Thoracic aorta (tissue), 2 donors: ENCODE measurements around the gene BRD3. TPM values are rescaled to one million over a fixed set of nuclear protein-coding genes. Genes with fewer than 3 reads are reported as not detected.

Experiments
- ATAC-seq: fragments of 150-250 bp; one replicate; pipeline ENCODE4 v1.8.0; 2017; ENCODE audit warnings: low read depth; ENCODE audit not compliant: insufficient number of reproducible peaks, low FRiP score
- DNase-seq: peaks from one replicate; pipeline ENCODE4 v3.0.0-alpha.2; 2020; ENCODE audit warnings: low spot score
- H3K27ac ChIP-seq, 2 donors: fragments of 200-600 bp; sonication (generic); 1 replicate in 1 of 2; 2 replicates in 1 of 2; pipeline ENCODE4 v1.5.1; 2016; ENCODE audit warnings: mild to moderate bottlenecking in 2 of 2, moderate library complexity in 2 of 2
- H3K27me3 ChIP-seq: fragments of 200-600 bp; sonication (generic); replicated peaks from 2 replicates; pipeline ENCODE4 v1.6.0; 2016; ENCODE audit warnings: mild to moderate bottlenecking; ENCODE audit not compliant: insufficient read depth
- H3K36me3 ChIP-seq: fragments of 200-600 bp; sonication (generic); one replicate; pipeline ENCODE4 v1.5.1; 2016
- H3K4me1 ChIP-seq, 2 donors: fragments of 200-600 bp; sonication (generic); 1 replicate in 1 of 2; 2 replicates in 1 of 2; pipeline versions ENCODE4 v1.5.1 to v1.6.0; 2016; ENCODE audit warnings: low read depth in 2 of 2, mild to moderate bottlenecking in 1 of 2; ENCODE audit not compliant: control insufficient read depth in 1 of 2
- H3K4me3 ChIP-seq: fragments of 200-600 bp; sonication (generic); 2 replicates; pipeline ENCODE4 v1.5.1; 2016; ENCODE audit warnings: mild to moderate bottlenecking
- H3K9me3 ChIP-seq: fragments of 200-600 bp; sonication (generic); 2 replicates; pipeline ENCODE4 v1.5.1; 2016
- CTCF ChIP-seq: fragments of 200-600 bp; sonication (generic); IDR thresholded peaks from one replicate; pipeline ENCODE4 v1.5.1; 2019; ENCODE audit warnings: antibody characterized with exemption
- total RNA-seq, 2 donors: library from RNA; depleted of rRNA; stranded (reverse); fragments of >200 nt; gene quantifications; one replicate each; pipeline versions ENCODE4 v1.1.0 to v1.2.3, GENCODE V29; 2016

The BRD3 gene
- total RNA-seq, 2 donors from 2014 or later, result 22.1 to 47.9 TPM

GRCh38 chr9:134065612-134066419, 2.0 kb downstream of the BRD3 start:
- H3K36me3 ChIP-seq, result no peaks in the 10 kb centered on the region
- H3K4me3 ChIP-seq, result peak overlapping the region; percentile 85
- ATAC-seq, result no peak
- DNase-seq, result no peak
- no peak for TF ChIP-seq CTCF
- peak overlapping the region; percentile 6 to 51 for H3K27ac ChIP-seq
- H3K27me3 ChIP-seq, result no peaks in the 10 kb centered on the region
- peaks cover 29 to 56% of the 10 kb centered on the region in 2 donors for H3K4me1 ChIP-seq
- H3K9me3 ChIP-seq, result no peaks in the 10 kb centered on the region

DNA sequence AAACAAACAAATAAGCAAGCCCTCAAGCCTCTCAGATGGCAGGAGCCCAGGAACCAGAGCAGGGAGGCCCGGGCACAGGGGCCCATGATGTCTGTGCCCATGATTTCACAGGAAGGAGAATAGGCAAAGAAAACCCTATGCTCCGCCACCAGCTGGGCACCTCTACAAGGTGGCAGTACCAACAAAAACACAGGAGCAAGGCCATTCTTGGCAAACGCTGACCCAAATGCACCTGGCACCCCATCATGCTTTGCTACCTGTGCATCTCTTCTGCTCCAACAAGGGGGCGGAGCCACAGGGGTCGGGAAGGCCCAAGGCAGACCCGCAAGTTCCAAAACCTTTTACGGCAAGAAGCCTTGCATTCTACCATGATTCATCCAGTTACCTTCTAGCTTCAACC, 3.1 kb downstream of the BRD3 start:
- Histone ChIP-seq H3K9me3 (no peaks in the 10 kb centered on the region), H3K4me3 (no peak overlapping the region), H3K4me1 (peaks cover 33 to 64% of the 10 kb centered on the region in 2 donors), H3K27me3 (no peaks in the 10 kb centered on the region), H3K27ac (no peak overlapping the region), H3K36me3 (no peaks in the 10 kb centered on the region)
- DNase-seq, result no peak
- TF ChIP-seq CTCF, result no peak
- ATAC-seq, result no peak

DNA sequence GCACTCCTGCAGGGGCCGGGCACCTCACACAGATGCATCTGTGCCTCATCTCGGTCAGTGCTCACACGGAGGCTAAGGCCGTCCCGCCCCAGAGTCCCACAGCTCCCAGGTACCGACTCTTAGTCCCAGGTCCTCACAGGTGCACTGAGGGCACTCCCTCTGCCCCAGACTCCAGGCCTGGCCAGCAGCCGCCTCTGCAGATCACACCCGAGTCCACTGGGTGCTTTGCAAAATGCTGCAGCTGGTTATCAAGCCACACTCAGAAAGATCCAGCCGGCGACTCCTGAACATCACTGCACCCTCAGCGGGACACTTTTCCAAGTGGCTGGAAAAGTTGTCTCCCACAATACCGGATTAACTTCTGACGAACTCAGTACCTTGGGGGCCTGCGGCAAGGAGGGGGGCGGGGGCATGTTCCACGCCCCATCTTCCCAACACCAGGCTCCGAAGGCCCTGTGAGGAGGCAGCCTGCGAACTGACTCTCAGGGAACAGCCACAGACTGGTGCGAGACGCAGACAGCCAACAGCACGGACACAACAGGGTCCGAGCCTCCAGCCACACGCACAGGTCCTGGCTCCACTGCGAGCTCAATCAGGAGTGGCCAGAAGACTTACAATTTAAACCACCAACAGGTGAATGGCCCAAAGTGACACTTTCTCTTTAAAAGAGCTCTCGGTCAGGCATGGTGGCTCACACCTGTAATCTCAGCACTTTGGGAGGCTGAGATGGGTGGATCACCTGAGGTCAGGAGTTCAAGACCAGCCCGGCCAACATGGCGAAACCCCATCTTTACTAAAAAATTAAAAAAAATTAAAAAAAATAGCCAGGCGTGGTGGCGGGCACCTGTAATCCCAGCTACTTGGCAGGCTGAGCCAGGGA, 4.0 kb downstream of the BRD3 start:
- Histone ChIP-seq H3K4me1 (peaks cover 41 to 73% of the 10 kb centered on the region in 2 donors), H3K36me3 (no peaks in the 10 kb centered on the region), H3K27me3 (no peaks in the 10 kb centered on the region), H3K4me3 (no peak overlapping the region), H3K9me3 (no peaks in the 10 kb centered on the region), H3K27ac (no peak overlapping the region)
- no peak for TF ChIP-seq CTCF
- ATAC-seq, result no peak
- DNase-seq, result no peak

GRCh38 chr9:134063088-134063570, 4.7 kb downstream of the BRD3 start:
- H3K27me3 ChIP-seq, result no peaks in the 10 kb centered on the region
- peaks cover 41 to 79% of the 10 kb centered on the region in 2 donors for H3K4me1 ChIP-seq
- no peaks in the 10 kb centered on the region for H3K36me3 ChIP-seq
- TF ChIP-seq CTCF, result no peak
- no peak for ATAC-seq
- DNase-seq, result no peak
- no peak overlapping the region for H3K27ac ChIP-seq
- no peak overlapping the region for H3K4me3 ChIP-seq
- no peaks in the 10 kb centered on the region for H3K9me3 ChIP-seq

GRCh38 chr9:134062461-134063087, 5.3 kb downstream of the BRD3 start:
- Histone ChIP-seq H3K27me3 (no peaks in the 10 kb centered on the region), H3K4me1 (peaks cover 41 to 84% of the 10 kb centered on the region in 2 donors), H3K27ac (no peak overlapping the region), H3K36me3 (no peaks in the 10 kb centered on the region), H3K4me3 (no peak overlapping the region), H3K9me3 (no peaks in the 10 kb centered on the region)
- ATAC-seq (no peak), DNase-seq (no peak)
- TF ChIP-seq CTCF, result no peak
